K562 (cell line): ENCODE results near the gene ASGR2. TPM values are rescaled to one million over a fixed set of nuclear protein-coding genes. Genes with fewer than 3 reads are reported as not detected.

ENCODE experiments used
- ESRRA ChIP-seq: fragments of 450-650 bp; IDR thresholded peaks from 2 replicates; pipeline ENCODE4 v1.6.1; 2014; ENCODE audit warnings: low read depth, mild to moderate bottlenecking, moderate library complexity, borderline replicate concordance
- POLR2G ChIP-seq: fragments of 200-400 bp; formaldehyde crosslinking; IDR thresholded peaks from 2 replicates; pipeline ENCODE4 v1.6.1; 2017; ENCODE audit warnings: low read depth, mild to moderate bottlenecking, antibody characterized with exemption, low read length, moderate library complexity
- polyA plus RNA-seq, 8 experiments: library from polyadenylated mRNA; depleted of rRNA in 4 of 8; stranded (reverse) in 5 of 8; unstranded in 3 of 8; fragments of >200 nt; fragmentation: Nextera tagmentation in 2 of 8; fragmentation: Illumina TruSeq in 1 of 8; extraction: Ambion mirVana in 2 of 8; extraction: Trizol in 1 of 8; gene quantifications; 2 replicates each; pipeline versions ENCODE4 v1.2.1 to v1.2.3, GENCODE V29; 2011 to 2014; ENCODE audit warnings: inconsistent platforms in 1 of 8, missing spikeins in 1 of 8
- total RNA-seq, 7 experiments: library from RNA; depleted of rRNA in 6 of 7; stranded (reverse); fragments of >200 nt in 6 of 7; fragmentation: Illumina TruSeq in 2 of 7; extraction: Trizol in 2 of 7; gene quantifications; 2 replicates each; pipeline versions ENCODE4 v1.2.1 to v1.2.3, GENCODE V29; 2011 to 2021; ENCODE audit warnings: low replicate concordance in 1 of 7
- TF ChIP-seq, protein P1 (sequence below), 3 experiments: IDR thresholded peaks in 2 of 3; conservative IDR thresholded peaks in 1 of 3; 2 replicates each; pipeline ENCODE4 v1.5.1; 2011 to 2012; ENCODE audit warnings: low read length in 3 of 3, mild to moderate bottlenecking in 3 of 3, control low read depth in 2 of 3, improper control_type of control experiment in 1 of 3, inconsistent platforms in 1 of 3, low read depth in 1 of 3, mixed read lengths in 1 of 3, moderate library complexity in 1 of 3; ENCODE audit not compliant: insufficient read depth in 2 of 3
- TF ChIP-seq, protein P2 (sequence below): IDR thresholded peaks from 2 replicates; pipeline ENCODE4 v1.6.1; 2011; ENCODE audit warnings: borderline replicate concordance, low read depth, mild to moderate bottlenecking, moderate library complexity, low read length; ENCODE audit not compliant: insufficient read depth, poor library complexity, severe bottlenecking
- TF ChIP-seq, protein P3 (sequence below): fragments of 450-650 bp; IDR thresholded peaks from one replicate; pipeline ENCODE4 v1.6.1; 2018; ENCODE audit warnings: mild to moderate bottlenecking, moderate library complexity; ENCODE audit not compliant: partially characterized antibody

The ASGR2 gene
- total and polyA plus RNA-seq, 9 of the 15 experiments (the other 6 are each of a cell fraction or from before 2014, with no cell fraction given): not detected

DNA sequence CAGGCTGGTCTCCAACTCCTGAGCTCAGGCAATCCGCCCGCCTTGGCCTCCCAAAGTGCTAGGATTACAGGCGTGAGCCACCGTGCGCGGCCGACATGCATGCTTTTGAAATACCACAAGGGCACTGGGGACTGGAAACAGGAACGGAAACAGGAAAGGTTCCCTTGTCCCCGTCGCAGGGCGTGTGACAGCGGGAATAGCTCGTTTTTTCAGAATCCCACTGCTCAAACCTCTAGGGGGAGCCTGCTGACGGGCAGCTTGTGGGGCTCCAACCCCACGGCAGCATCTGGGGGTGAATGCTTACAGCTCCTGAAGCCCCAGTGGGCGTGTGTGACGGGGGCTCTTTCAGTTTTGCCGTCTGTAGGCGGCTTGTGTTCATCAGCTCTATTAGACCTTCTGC lies 18.8 kb upstream of the ASGR2 start (continued):
- TF ChIP-seq, protein P1, sequence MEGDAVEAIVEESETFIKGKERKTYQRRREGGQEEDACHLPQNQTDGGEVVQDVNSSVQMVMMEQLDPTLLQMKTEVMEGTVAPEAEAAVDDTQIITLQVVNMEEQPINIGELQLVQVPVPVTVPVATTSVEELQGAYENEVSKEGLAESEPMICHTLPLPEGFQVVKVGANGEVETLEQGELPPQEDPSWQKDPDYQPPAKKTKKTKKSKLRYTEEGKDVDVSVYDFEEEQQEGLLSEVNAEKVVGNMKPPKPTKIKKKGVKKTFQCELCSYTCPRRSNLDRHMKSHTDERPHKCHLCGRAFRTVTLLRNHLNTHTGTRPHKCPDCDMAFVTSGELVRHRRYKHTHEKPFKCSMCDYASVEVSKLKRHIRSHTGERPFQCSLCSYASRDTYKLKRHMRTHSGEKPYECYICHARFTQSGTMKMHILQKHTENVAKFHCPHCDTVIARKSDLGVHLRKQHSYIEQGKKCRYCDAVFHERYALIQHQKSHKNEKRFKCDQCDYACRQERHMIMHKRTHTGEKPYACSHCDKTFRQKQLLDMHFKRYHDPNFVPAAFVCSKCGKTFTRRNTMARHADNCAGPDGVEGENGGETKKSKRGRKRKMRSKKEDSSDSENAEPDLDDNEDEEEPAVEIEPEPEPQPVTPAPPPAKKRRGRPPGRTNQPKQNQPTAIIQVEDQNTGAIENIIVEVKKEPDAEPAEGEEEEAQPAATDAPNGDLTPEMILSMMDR (IDR thresholded peaks at IDR 0.05 in 2 of 3, conservative IDR thresholded peaks at IDR 0.05 in 1 of 3; ENCODE audit: insufficient read depth in 2 of 3, low read depth in 1 of 3, low read length in 3 of 3): peak; percentile 45 to 49 (median 47)
- TF ChIP-seq, protein P2, sequence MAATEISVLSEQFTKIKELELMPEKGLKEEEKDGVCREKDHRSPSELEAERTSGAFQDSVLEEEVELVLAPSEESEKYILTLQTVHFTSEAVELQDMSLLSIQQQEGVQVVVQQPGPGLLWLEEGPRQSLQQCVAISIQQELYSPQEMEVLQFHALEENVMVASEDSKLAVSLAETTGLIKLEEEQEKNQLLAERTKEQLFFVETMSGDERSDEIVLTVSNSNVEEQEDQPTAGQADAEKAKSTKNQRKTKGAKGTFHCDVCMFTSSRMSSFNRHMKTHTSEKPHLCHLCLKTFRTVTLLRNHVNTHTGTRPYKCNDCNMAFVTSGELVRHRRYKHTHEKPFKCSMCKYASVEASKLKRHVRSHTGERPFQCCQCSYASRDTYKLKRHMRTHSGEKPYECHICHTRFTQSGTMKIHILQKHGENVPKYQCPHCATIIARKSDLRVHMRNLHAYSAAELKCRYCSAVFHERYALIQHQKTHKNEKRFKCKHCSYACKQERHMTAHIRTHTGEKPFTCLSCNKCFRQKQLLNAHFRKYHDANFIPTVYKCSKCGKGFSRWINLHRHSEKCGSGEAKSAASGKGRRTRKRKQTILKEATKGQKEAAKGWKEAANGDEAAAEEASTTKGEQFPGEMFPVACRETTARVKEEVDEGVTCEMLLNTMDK: peak; percentile 85
- TF ChIP-seq, protein P3, sequence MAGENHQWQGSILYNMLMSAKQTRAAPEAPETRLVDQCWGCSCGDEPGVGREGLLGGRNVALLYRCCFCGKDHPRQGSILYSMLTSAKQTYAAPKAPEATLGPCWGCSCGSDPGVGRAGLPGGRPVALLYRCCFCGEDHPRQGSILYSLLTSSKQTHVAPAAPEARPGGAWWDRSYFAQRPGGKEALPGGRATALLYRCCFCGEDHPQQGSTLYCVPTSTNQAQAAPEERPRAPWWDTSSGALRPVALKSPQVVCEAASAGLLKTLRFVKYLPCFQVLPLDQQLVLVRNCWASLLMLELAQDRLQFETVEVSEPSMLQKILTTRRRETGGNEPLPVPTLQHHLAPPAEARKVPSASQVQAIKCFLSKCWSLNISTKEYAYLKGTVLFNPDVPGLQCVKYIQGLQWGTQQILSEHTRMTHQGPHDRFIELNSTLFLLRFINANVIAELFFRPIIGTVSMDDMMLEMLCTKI: no peak
- TF ChIP-seq POLR2G (no peak), ESRRA (peak; percentile 28; the same call in 1 of the 2 replicates)
